Neural cell (in vitro differentiated cells): ENCODE measurements around the gene ACOT2.
"Not testable (repeated sequence)": the region's sequence is repeated elsewhere in the genome, so short reads cannot be mapped to it uniquely, and the experiment has no call there.

Experiments
- POLR2AphosphoS5 ChIP-seq: IDR thresholded peaks from 2 replicates; pipeline ENCODE4 v1.6.1; 2012
- TAF1 ChIP-seq: IDR thresholded peaks from 2 replicates; pipeline ENCODE4 v1.6.1; 2012; ENCODE audit warnings: low read depth
- TF ChIP-seq, protein P1 (sequence below): fragments of 450-650 bp; IDR thresholded peaks from 2 replicates; pipeline ENCODE4 v1.5.1; 2014; ENCODE audit warnings: antibody characterized with exemption, mild to moderate bottlenecking, moderate library complexity; ENCODE audit not compliant: poor library complexity, severe bottlenecking
- TF ChIP-seq, protein P2 (sequence below): IDR thresholded peaks from 2 replicates; pipeline ENCODE4 v1.6.1; 2012; ENCODE audit warnings: borderline replicate concordance

DNA sequence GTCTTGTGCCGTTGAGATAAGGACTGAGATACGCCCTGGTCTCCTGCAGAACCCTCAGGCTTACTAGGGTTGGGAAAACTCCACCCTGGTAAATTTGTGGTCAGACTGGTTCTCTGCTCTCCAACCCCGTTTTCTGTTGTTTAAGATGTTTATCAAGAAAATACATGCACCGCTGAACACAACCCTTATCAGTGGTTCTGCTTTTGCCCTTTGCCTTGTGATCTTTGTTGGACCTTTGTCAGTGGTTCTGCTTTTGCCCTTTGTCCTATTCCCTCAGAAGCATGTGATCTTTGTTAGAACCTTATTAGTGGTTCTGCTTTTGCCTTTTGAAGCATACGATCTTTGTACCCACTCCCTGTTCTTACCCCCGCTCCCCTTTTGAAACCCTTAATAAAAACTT, 6.3 kb upstream of the ACOT2 start:
- TF ChIP-seq, protein P1, sequence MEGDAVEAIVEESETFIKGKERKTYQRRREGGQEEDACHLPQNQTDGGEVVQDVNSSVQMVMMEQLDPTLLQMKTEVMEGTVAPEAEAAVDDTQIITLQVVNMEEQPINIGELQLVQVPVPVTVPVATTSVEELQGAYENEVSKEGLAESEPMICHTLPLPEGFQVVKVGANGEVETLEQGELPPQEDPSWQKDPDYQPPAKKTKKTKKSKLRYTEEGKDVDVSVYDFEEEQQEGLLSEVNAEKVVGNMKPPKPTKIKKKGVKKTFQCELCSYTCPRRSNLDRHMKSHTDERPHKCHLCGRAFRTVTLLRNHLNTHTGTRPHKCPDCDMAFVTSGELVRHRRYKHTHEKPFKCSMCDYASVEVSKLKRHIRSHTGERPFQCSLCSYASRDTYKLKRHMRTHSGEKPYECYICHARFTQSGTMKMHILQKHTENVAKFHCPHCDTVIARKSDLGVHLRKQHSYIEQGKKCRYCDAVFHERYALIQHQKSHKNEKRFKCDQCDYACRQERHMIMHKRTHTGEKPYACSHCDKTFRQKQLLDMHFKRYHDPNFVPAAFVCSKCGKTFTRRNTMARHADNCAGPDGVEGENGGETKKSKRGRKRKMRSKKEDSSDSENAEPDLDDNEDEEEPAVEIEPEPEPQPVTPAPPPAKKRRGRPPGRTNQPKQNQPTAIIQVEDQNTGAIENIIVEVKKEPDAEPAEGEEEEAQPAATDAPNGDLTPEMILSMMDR = not testable (repeated sequence)
- TF ChIP-seq, protein P2, sequence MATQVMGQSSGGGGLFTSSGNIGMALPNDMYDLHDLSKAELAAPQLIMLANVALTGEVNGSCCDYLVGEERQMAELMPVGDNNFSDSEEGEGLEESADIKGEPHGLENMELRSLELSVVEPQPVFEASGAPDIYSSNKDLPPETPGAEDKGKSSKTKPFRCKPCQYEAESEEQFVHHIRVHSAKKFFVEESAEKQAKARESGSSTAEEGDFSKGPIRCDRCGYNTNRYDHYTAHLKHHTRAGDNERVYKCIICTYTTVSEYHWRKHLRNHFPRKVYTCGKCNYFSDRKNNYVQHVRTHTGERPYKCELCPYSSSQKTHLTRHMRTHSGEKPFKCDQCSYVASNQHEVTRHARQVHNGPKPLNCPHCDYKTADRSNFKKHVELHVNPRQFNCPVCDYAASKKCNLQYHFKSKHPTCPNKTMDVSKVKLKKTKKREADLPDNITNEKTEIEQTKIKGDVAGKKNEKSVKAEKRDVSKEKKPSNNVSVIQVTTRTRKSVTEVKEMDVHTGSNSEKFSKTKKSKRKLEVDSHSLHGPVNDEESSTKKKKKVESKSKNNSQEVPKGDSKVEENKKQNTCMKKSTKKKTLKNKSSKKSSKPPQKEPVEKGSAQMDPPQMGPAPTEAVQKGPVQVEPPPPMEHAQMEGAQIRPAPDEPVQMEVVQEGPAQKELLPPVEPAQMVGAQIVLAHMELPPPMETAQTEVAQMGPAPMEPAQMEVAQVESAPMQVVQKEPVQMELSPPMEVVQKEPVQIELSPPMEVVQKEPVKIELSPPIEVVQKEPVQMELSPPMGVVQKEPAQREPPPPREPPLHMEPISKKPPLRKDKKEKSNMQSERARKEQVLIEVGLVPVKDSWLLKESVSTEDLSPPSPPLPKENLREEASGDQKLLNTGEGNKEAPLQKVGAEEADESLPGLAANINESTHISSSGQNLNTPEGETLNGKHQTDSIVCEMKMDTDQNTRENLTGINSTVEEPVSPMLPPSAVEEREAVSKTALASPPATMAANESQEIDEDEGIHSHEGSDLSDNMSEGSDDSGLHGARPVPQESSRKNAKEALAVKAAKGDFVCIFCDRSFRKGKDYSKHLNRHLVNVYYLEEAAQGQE = not testable (repeated sequence)
- TF ChIP-seq POLR2AphosphoS5, TAF1: not testable (repeated sequence)
